A673 (cell line): ENCODE data around the gene CCS. TPM values are rescaled to one million over a fixed set of nuclear protein-coding genes. Genes with fewer than 3 reads are reported as not detected.

ENCODE experiments used
- BruUV-seq: library from RNA; stranded (reverse); fragments of 400-500 nt; replicated peaks from 2 replicates; lab custom pipeline; 2021; lab: Mats Ljungman, UMichigan
- CTCF ChIA-PET: fragments of 300-600 bp; sonication (Branson Sonifier 250); formaldehyde crosslinking; loops from one replicate; lab custom pipeline; 2022; ENCODE audit warnings: antibody characterized with exemption; lab: Charles Lee
- POLR2A ChIA-PET: fragments of 300-600 bp; sonication (Branson Sonifier 250); formaldehyde crosslinking; loops from one replicate; lab custom pipeline; 2022; ENCODE audit warnings: antibody characterized with exemption; ENCODE audit not compliant: low non-redundant PET; lab: Charles Lee
- DNase-seq: peaks from one replicate; pipeline ENCODE4 v3.0.0-alpha.2; 2015; ENCODE audit warnings: low spot score
- H3K27ac ChIP-seq: fragments of 200-600 bp; sonication (generic); 2 replicates; pipeline ENCODE4 v1.5.1; 2016; ENCODE audit warnings: mixed run types, low read depth, mild to moderate bottlenecking, mixed read lengths, antibody characterized with exemption, low read length; ENCODE audit not compliant: poor library complexity, severe bottlenecking
- H3K27me3 ChIP-seq: fragments of 200-600 bp; sonication (generic); replicated peaks from 2 replicates; pipeline ENCODE4 v1.6.1; 2017; ENCODE audit warnings: mixed run types, low read depth, mild to moderate bottlenecking, mixed read lengths, antibody characterized with exemption, low read length; ENCODE audit not compliant: insufficient read depth, poor library complexity
- H3K36me3 ChIP-seq: fragments of 200-600 bp; sonication (generic); 2 replicates; pipeline ENCODE4 v1.6.1; 2016; ENCODE audit warnings: mixed run types, mild to moderate bottlenecking, mixed read lengths, antibody characterized with exemption, low read length; ENCODE audit not compliant: insufficient read depth, poor library complexity, severe bottlenecking
- H3K4me1 ChIP-seq: fragments of 200-600 bp; sonication (generic); 2 replicates; pipeline ENCODE4 v1.6.1; 2017; ENCODE audit warnings: mixed run types, mild to moderate bottlenecking, mixed read lengths, antibody characterized with exemption, low read length; ENCODE audit not compliant: insufficient read depth, poor library complexity, severe bottlenecking
- H3K4me3 ChIP-seq: fragments of 200-600 bp; sonication (generic); 2 replicates; pipeline ENCODE4 v1.5.1; 2016; ENCODE audit warnings: low read depth, mixed run types, mild to moderate bottlenecking, mixed read lengths, low read length; ENCODE audit not compliant: poor library complexity, severe bottlenecking
- H3K9me3 ChIP-seq: fragments of 200-600 bp; sonication (generic); 2 replicates; pipeline ENCODE4 v1.6.1; 2016; ENCODE audit warnings: mixed run types, low read depth, mild to moderate bottlenecking, mixed read lengths, antibody characterized with exemption, low read length; ENCODE audit not compliant: poor library complexity, severe bottlenecking
- CTCF ChIP-seq: fragments of 300-800, 200-600 bp; sonication (generic); conservative IDR thresholded peaks from 2 replicates; pipeline ENCODE4 v1.5.1; 2017; ENCODE audit warnings: low read depth, mild to moderate bottlenecking, antibody characterized with exemption, low read length, moderate library complexity, mixed read lengths
- EZH2 ChIP-seq: fragments of 200-600 bp; sonication (generic); IDR thresholded peaks from 2 replicates; pipeline ENCODE4 v1.6.1; 2017; ENCODE audit warnings: borderline replicate concordance, low read depth, mild to moderate bottlenecking, mixed read lengths, antibody characterized with exemption, low read length; ENCODE audit not compliant: poor library complexity, severe bottlenecking
- intact Hi-C: fragments of 100-400 bp; cut with micrococcal nuclease; formaldehyde crosslinking; loops from one replicate; pipeline ENCODE4 v1.10.0; 2022; ENCODE audit not compliant: unreplicated experiment
- total RNA-seq: library from RNA; stranded (reverse); gene quantifications from 2 replicates; pipeline ENCODE4 v1.2.3, GENCODE V29; 2021

Gene CCS
- total RNA-seq, 1 experiment from 2014 or later, result 43.8 TPM

DNA sequence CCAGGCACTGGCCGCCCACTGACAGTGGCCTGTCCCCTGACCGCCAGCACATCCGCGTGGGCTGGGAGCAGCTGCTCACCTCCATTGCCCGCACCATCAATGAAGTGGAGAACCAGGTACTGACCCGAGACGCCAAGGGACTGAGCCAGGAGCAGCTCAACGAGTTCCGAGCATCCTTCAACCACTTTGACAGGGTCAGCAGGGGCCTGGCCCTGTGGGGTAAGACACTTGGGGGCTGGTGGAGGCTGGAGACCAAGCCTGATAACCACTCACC, 31.1 kb upstream of the CCS start:
- intact Hi-C loops, result no loop called here
- peaks cover 21% of the 10 kb centered on the region for H3K27me3 ChIP-seq
- no peaks in the 10 kb centered on the region for H3K36me3 ChIP-seq
- BruUV-seq, result no TSS peak
- TF ChIP-seq EZH2, result no peak
- TF ChIP-seq CTCF, result no peak
- H3K4me3 ChIP-seq, result no peak overlapping the region
- POLR2A ChIA-PET, result no interaction called here
- no peaks in the 10 kb centered on the region for H3K4me1 ChIP-seq
- no peak overlapping the region for H3K27ac ChIP-seq
- CTCF ChIA-PET, result no interaction called here
- no peaks in the 10 kb centered on the region for H3K9me3 ChIP-seq
- DNase-seq, result no peak

- H3K27me3 ChIP-seq, result peaks cover 19% of the 10 kb centered on the region
- intact Hi-C loops, result no loop called here
These were observed 30.7 kb upstream of the CCS start for GRCh38 chr11:66562275-66562674.

GRCh38 chr11:66562907-66563583, 29.9 kb upstream of the CCS start:
- ChIA-PET CTCF (no interaction called here), POLR2A (no interaction called here)
- H3K4me3 ChIP-seq, result no peak overlapping the region
- no peak overlapping the region for H3K27ac ChIP-seq
- intact Hi-C loops, result no loop called here
- TF ChIP-seq CTCF (no peak), EZH2 (no peak)
- H3K27me3 ChIP-seq, result peaks cover 11% of the 10 kb centered on the region
- BruUV-seq, result no TSS peak
- peaks cover 2% of the 10 kb centered on the region for H3K4me1 ChIP-seq
- no peaks in the 10 kb centered on the region for H3K9me3 ChIP-seq
- no peaks in the 10 kb centered on the region for H3K36me3 ChIP-seq
- DNase-seq, result no peak

More at GRCh38 chr11:66562275-66562674, 30.7 kb upstream of the CCS start:
- POLR2A ChIA-PET, result no interaction called here
- Histone ChIP-seq H3K27ac (no peak overlapping the region), H3K9me3 (no peaks in the 10 kb centered on the region), H3K4me3 (no peak overlapping the region), H3K4me1 (no peaks in the 10 kb centered on the region), H3K36me3 (no peaks in the 10 kb centered on the region)
- CTCF ChIA-PET, result no interaction called here
- no TSS peak for BruUV-seq
- no peak for DNase-seq
- TF ChIP-seq EZH2 (no peak), CTCF (no peak)
